H1 (cell line): ENCODE measurements around the gene PDZD4.

Source experiments
- BCL11A ChIP-seq, 2 experiments: IDR thresholded peaks; one replicate each; pipeline ENCODE4 v1.6.1; 2011; ENCODE audit warnings: low read depth in 2 of 2, low read length in 2 of 2, mild to moderate bottlenecking in 2 of 2
- EGR1 ChIP-seq: IDR thresholded peaks from 2 replicates; pipeline ENCODE4 v1.6.1; 2011; ENCODE audit warnings: low read depth, low read length, borderline replicate concordance
- POLR2A ChIP-seq, 2 experiments: IDR thresholded peaks; 1 replicate in 1 of 2; 2 replicates in 1 of 2; pipeline ENCODE4 v1.6.1; 2011; ENCODE audit warnings: low read depth in 2 of 2, low read length in 2 of 2, mild to moderate bottlenecking in 2 of 2; ENCODE audit errors: control extremely low read depth in 1 of 2
- RBBP5 ChIP-seq: IDR thresholded peaks from 2 replicates; pipeline ENCODE4 v1.7.1; 2012; ENCODE audit warnings: low read depth, mild to moderate bottlenecking, inconsistent platforms, low read length, moderate library complexity, borderline replicate concordance
- RFX5 ChIP-seq: IDR thresholded peaks from 2 replicates; pipeline ENCODE4 v1.6.1; 2011; ENCODE audit warnings: low read depth, low read length, improper control_type of control experiment, borderline replicate concordance
- SP1 ChIP-seq: IDR thresholded peaks from 2 replicates; pipeline ENCODE4 v1.6.1; 2011; ENCODE audit warnings: low read depth, low read length
- SRF ChIP-seq: IDR thresholded peaks from 2 replicates; pipeline ENCODE4 v1.6.1; 2011; ENCODE audit warnings: mild to moderate bottlenecking, low read depth, low read length, moderate library complexity
- YY1 ChIP-seq: IDR thresholded peaks from 2 replicates; pipeline ENCODE4 v1.6.1; 2011; ENCODE audit warnings: low read depth, mild to moderate bottlenecking, low read length
- TF ChIP-seq, protein P1 (sequence below), 3 experiments: IDR thresholded peaks; 1 replicate in 2 of 3; 2 replicates in 1 of 3; pipeline versions ENCODE4 v1.5.1 to v1.6.1; 2011; ENCODE audit warnings: low read length in 3 of 3, mild to moderate bottlenecking in 3 of 3, inconsistent platforms in 2 of 3, low read depth in 1 of 3, moderate library complexity in 1 of 3; ENCODE audit not compliant: insufficient read depth in 1 of 3; ENCODE audit errors: control extremely low read depth in 1 of 3
- TF ChIP-seq, protein P2 (sequence below): IDR thresholded peaks from 2 replicates; pipeline ENCODE4 v1.6.1; 2011; ENCODE audit warnings: low read length, improper control_type of control experiment

DNA sequence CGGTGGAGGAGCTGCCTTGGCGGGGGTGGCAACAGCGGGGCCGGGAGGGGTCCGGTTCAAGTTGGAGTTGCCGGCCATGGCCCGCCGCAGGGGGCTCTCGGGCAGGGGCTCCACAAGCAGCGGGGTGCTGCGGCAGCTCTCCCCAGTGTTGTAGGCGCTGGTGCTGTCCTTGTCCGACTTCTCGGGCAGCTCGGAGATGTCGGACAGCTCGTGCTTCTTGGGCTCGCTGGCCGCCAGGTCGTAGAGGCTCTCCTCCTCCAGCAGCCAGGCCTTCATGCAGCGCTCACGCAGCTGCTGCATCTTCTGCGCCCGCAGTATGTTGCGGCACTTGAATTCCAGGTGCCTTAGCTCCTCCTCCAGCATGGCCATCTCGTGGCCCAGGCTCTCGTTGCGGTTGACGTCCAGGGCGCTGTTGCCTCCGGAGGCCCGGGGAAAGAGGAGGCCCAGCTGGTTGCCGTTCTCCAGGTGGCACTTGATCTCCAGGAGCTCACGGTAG lies 26.2 kb downstream of the PDZD4 start:
- no peak for TF ChIP-seq POLR2A (IDR thresholded peaks at IDR 0.05; ENCODE audit: control extremely low read depth in 1 of 2, low read depth in 2 of 2, low read length in 2 of 2)
- TF ChIP-seq, protein P1, sequence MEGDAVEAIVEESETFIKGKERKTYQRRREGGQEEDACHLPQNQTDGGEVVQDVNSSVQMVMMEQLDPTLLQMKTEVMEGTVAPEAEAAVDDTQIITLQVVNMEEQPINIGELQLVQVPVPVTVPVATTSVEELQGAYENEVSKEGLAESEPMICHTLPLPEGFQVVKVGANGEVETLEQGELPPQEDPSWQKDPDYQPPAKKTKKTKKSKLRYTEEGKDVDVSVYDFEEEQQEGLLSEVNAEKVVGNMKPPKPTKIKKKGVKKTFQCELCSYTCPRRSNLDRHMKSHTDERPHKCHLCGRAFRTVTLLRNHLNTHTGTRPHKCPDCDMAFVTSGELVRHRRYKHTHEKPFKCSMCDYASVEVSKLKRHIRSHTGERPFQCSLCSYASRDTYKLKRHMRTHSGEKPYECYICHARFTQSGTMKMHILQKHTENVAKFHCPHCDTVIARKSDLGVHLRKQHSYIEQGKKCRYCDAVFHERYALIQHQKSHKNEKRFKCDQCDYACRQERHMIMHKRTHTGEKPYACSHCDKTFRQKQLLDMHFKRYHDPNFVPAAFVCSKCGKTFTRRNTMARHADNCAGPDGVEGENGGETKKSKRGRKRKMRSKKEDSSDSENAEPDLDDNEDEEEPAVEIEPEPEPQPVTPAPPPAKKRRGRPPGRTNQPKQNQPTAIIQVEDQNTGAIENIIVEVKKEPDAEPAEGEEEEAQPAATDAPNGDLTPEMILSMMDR (IDR thresholded peaks at IDR 0.05; ENCODE audit: control extremely low read depth in 1 of 3, insufficient read depth in 1 of 3, low read depth in 1 of 3, low read length in 3 of 3): no peak
- no peak for TF ChIP-seq YY1
- TF ChIP-seq RFX5: no peak
- TF ChIP-seq SRF: no peak
- TF ChIP-seq BCL11A (IDR thresholded peaks at IDR 0.05; ENCODE audit: low read depth in 2 of 2, low read length in 2 of 2): no peak
- TF ChIP-seq RBBP5: no peak
- TF ChIP-seq EGR1: no peak
- no peak for TF ChIP-seq SP1
- TF ChIP-seq, protein P2, sequence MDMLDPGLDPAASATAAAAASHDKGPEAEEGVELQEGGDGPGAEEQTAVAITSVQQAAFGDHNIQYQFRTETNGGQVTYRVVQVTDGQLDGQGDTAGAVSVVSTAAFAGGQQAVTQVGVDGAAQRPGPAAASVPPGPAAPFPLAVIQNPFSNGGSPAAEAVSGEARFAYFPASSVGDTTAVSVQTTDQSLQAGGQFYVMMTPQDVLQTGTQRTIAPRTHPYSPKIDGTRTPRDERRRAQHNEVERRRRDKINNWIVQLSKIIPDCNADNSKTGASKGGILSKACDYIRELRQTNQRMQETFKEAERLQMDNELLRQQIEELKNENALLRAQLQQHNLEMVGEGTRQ: no peak
